Kidney (tissue), 14 donors: ENCODE data around the gene MRPL50. TPM values are rescaled to one million over a fixed set of nuclear protein-coding genes. Genes with fewer than 3 reads are reported as not detected.

ENCODE experiments used
- DNase-seq, 5 donors: peaks; one replicate each; pipeline ENCODE4 v3.0.0-alpha.2; 2013 to 2020
- FAIRE-seq: peaks from 2 replicates; lab custom pipeline; 2012; peaks lifted over from hg19 to GRCh38; lab: Jason Lieb, UNC
- H3K27ac ChIP-seq, 2 donors: one replicate each; pipeline ENCODE4 v1.7.0; 2013; ENCODE audit warnings: low read depth in 2 of 2, low read length in 2 of 2, inconsistent platforms in 1 of 2
- H3K27me3 ChIP-seq: one replicate; pipeline ENCODE4 v1.7.1; 2013; ENCODE audit warnings: low read length, inconsistent platforms; ENCODE audit not compliant: control insufficient read depth, insufficient read depth
- H3K36me3 ChIP-seq, 3 donors: one replicate each; pipeline versions ENCODE4 v1.7.0 to v1.7.1; 2013; ENCODE audit warnings: low read length in 3 of 3, control low read depth in 1 of 3, inconsistent platforms in 1 of 3; ENCODE audit not compliant: insufficient read depth in 3 of 3, control insufficient read depth in 2 of 3
- H3K4me1 ChIP-seq, 3 donors: one replicate each; pipeline versions ENCODE4 v1.7.0 to v1.7.1; 2013; ENCODE audit warnings: low read length in 3 of 3, inconsistent platforms in 1 of 3, low read depth in 1 of 3; ENCODE audit not compliant: control insufficient read depth in 2 of 3, insufficient read depth in 2 of 3
- H3K4me3 ChIP-seq, 3 donors: one replicate each; pipeline versions ENCODE4 v1.7.0 to v1.8.1; 2013; ENCODE audit warnings: low read length in 3 of 3, control low read depth in 1 of 3, inconsistent platforms in 1 of 3
- H3K9ac ChIP-seq, 3 donors: one replicate each; pipeline versions ENCODE4 v1.7.0 to v1.7.1; 2013; ENCODE audit warnings: low read length in 3 of 3, control low read depth in 1 of 3, inconsistent platforms in 1 of 3
- H3K9me3 ChIP-seq, 3 donors: one replicate each; pipeline versions ENCODE4 v1.7.0 to v1.7.1; 2013; ENCODE audit warnings: low read length in 3 of 3, control low read depth in 1 of 3, inconsistent platforms in 1 of 3; ENCODE audit not compliant: control insufficient read depth in 2 of 3, insufficient read depth in 1 of 3
- intact Hi-C: fragments of 100-400 bp; cut with DNase I; formaldehyde crosslinking; loops from one replicate; pipeline ENCODE4 v1.11.1; 2022
- polyA plus RNA-seq: library from polyadenylated mRNA; stranded (reverse); fragments of 350-450 nt; fragmentation: Illumina TruSeq; extraction: RNeasy Lipid Tissue Mini Kit (QIAGEN cat#74804); gene quantifications from one replicate; pipeline ENCODE4 v1.2.3, GENCODE V29; 2014; ENCODE audit warnings: low read depth, low replicate concordance; ENCODE audit not compliant: insufficient read depth
- total RNA-seq: library from RNA; stranded (reverse); fragmentation: NEBNext Ultra II Directional; extraction: Animal tissue kit (Norgen Biotek cat#: 25700); gene quantifications from one replicate; pipeline ENCODE4 v1.2.1, GENCODE V29; 2021
- TF ChIP-seq, protein P1 (sequence below): IDR thresholded peaks from 3 replicates; pipeline ENCODE4 v1.5.1; 2012; ENCODE audit warnings: mild to moderate bottlenecking, moderate library complexity, borderline replicate concordance; ENCODE audit not compliant: insufficient read depth; ENCODE audit errors: extremely low read depth
- donor health status: control.
- donor health status: control.
- donor health status: control.
- donor health status: control.
- donor health status: control.
- donor health status: DM: yes; HTN: yes; CAD: no.
- donor health status: Normal renal cell carcinoma (clear cell type).

The MRPL50 gene
- total and polyA plus RNA-seq, 2 donors from 2014 or later = 12.1 to 17.5 TPM

DNA sequence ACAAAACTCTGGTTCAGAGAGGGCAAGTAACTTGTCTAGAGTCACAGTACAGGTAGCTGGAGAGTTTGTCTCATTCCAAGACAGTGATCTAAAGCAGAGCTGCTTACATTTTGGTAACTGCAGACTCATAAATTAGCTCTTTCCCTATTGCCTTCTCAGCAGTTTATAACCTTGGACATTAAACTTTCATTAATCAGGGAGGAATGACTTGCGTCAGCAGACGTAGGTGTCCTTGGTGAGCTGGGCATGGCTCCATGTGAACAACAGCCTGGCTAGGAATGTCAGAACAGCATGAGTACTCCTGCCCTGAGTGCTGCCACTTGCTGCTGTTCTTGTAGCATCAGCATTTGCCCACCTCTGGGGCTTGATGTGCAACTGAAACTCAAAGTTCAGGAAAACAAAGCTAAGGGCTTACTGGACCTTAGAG, 39.4 kb upstream of the MRPL50 start:
- Histone ChIP-seq H3K9ac (no peak overlapping the region), H3K4me1 (peaks cover 0 to 8% (median 0%) of the 10 kb centered on the region in 3 donors), H3K27ac (peak overlapping the region; percentile 63 to 80), H3K36me3 (peaks cover 0 to 12% (median 0%) of the 10 kb centered on the region in 3 donors), H3K27me3 (no peaks in the 10 kb centered on the region), H3K4me3 (no peak overlapping the region), H3K9me3 (no peaks in the 10 kb centered on the region)
- intact Hi-C loops = no loop called here
- TF ChIP-seq, protein P1, sequence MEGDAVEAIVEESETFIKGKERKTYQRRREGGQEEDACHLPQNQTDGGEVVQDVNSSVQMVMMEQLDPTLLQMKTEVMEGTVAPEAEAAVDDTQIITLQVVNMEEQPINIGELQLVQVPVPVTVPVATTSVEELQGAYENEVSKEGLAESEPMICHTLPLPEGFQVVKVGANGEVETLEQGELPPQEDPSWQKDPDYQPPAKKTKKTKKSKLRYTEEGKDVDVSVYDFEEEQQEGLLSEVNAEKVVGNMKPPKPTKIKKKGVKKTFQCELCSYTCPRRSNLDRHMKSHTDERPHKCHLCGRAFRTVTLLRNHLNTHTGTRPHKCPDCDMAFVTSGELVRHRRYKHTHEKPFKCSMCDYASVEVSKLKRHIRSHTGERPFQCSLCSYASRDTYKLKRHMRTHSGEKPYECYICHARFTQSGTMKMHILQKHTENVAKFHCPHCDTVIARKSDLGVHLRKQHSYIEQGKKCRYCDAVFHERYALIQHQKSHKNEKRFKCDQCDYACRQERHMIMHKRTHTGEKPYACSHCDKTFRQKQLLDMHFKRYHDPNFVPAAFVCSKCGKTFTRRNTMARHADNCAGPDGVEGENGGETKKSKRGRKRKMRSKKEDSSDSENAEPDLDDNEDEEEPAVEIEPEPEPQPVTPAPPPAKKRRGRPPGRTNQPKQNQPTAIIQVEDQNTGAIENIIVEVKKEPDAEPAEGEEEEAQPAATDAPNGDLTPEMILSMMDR = no peak
- FAIRE-seq (peak; percentile 66), DNase-seq (peak in 1 of 5 donors; percentile 40)

DNA sequence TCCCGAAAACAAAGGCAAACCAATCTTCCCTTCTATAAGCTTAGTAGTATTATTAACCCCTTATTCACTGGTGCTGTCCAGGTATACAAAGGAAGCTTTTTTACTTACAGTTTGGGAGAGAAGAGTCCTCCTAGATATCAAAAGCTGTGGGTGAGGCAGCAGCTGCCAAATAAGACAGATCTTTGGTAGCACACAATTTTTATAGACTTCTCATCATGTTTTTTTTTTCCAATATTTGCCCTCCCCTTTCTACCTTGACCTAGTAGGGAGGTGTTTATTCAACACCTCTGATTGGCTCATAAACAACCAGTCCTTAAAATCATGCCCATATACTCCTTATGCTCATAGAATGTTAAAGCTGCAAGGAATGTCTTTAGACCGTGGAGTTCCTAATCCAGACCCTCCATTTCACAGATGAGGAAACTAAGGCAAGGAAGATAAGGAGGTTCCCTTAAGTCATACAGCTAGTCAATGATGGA, 37.2 kb upstream of the MRPL50 start, which contains the start of gene ALDOB:
TSS of gene ALDOB (minus strand) at position 174 of the 479 bp plus-strand sequence. CDS start 4,887 bp downstream, outside the sequence.
- no peaks in the 10 kb centered on the region for H3K27me3 ChIP-seq
- H3K4me1 ChIP-seq = peaks cover 0 to 6% (median 0%) of the 10 kb centered on the region in 3 donors
- H3K4me3 ChIP-seq = peak within 1 kb of the TSS; percentile 3 to 81 (median 74)
- no peaks in the 10 kb centered on the region for H3K9me3 ChIP-seq
- intact Hi-C loops = no loop called here
- DNase-seq (no peak), FAIRE-seq (peak; percentile 29)
- peak within 1 kb of the TSS; percentile 70 to 88 for H3K27ac ChIP-seq
- peak within 1 kb of the TSS in 1 of 3 donors; percentile 77 for H3K9ac ChIP-seq
- peaks cover 0 to 12% (median 0%) of the 10 kb centered on the region in 3 donors for H3K36me3 ChIP-seq
- TF ChIP-seq, protein P1 = no peak

DNA sequence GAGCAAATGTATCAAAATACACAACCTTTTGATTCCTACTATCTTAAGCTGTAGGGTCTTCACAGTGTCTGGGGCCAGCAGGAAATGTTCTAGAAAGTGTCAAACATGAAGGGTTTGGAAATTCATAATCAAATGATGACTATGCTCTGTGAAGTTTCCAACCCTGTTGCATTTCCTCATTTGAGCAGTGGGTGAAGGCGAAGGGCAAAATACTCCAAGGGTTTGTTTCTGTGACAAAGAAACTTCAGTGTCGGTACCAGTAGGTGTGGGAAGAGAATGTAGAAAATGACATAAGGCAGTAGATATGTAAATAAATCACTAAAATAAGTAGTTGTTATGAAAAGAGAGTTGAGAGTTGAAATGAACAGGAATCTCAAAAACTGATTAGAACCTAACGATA, 36.6 kb upstream of the MRPL50 start:
- Histone ChIP-seq H3K9ac (peak overlapping the region in 1 of 3 donors; percentile 77), H3K27me3 (no peaks in the 10 kb centered on the region), H3K36me3 (peaks cover 0 to 16% (median 0%) of the 10 kb centered on the region in 3 donors), H3K9me3 (no peaks in the 10 kb centered on the region), H3K27ac (peak overlapping the region; percentile 70 to 88), H3K4me1 (peaks cover 0 to 6% (median 0%) of the 10 kb centered on the region in 3 donors), H3K4me3 (peak overlapping the region; percentile 3 to 81 (median 74))
- FAIRE-seq (no peak), DNase-seq (no peak)
- intact Hi-C loops = no loop called here
- TF ChIP-seq, protein P1 = no peak
